ENCODE results near the gene GPR78.

The GPR78 gene

DNA sequence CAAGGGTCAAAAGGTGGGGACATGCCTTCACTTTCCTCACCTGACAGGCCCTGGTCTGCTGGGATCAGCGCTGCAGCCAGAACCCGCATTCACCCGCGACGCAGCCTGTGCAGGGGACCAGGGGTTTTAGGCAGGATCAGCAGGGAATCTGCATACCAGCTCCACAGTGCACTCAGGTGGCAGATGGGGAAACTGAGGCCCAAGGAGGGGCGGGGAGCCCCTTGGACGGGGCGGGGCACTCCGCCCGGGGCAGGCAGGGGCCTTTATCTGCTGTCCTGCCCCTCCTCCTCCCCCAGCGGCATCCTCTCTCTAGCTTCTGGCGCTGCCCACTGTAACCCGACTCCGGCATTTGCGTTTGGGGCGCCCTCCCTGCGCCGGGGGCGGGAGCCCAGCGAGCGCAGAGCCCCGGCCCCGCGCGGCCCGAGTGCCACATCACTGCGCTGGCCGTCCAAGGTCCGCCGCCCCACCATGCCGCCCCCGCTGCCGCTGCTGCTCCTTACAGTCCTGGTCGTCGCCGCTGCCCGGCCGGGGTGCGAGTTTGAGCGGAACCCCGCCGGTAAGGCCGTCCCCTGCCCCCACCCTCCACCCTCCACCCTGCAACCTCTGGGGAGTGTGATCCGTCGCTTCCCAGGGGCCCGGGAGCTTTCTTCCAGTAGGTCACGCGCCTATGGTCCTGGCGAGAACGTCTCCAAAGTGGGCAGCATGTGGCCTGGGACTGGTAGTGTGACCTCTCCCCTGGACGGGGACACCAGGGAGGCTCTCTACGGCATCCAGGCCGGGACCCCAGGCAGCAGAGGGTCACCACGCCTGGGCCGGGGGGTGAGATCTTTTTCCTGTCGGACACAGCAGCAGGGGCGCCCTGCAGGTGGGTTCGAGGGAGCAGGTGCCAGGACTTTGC, 12.4 kb downstream of the GPR78 start, which contains the start of gene CPZ:
TSS of gene CPZ (plus strand) at position 400 of the 898 bp plus-strand sequence. CDS start at position 469, 69 bp downstream.
- TF ChIP-seq GATA2 (IDR thresholded peaks at IDR 0.05; ENCODE audit: low read depth, low read length) = no peak

DNA sequence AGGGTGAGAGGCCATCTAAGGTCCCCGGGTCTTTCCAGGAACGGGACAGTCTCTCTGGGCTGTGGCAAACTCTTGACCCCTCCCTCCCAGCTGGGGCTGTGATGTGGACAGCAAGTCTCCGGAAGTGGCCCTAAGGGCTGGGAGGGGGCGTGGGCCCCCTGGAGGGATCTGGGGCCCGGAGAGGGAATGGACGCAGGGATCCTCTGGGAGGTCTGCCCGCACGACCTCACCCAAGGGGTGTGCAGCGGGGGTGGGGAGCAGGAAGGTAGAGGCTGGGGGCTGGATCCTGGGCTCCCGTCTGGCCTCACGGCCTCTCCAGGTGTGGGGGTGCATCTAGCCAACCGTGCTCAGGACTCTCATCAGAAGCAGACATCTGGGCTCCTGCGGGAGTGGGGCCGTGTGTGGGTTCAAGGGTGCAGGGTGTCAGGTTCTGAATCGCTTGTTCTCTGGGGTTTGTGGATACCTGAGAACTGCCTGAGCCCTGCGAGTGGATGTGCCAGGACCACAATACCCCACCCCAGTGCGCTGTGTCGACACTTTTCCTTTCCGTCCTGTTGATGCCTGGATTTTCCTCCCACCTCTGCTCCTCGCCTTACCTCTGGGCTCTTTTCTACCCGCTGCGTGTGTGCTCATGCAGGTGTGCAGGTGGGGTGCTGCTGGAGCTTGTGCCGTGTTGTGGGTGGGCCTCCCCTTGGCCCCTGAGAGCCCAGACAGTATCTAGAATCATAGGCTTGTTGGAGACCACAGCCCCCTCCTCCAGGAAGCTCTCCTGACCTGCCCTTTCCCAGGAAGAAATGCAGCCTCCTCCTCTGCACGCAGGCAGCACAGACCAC, 13.3 kb downstream of the GPR78 start:
- TF ChIP-seq GATA3 (IDR thresholded peaks at IDR 0.05; ENCODE audit: low read depth, low read length) (no peak), GATA2 (IDR thresholded peaks at IDR 0.05; ENCODE audit: low read depth, low read length) (no peak)

DNA sequence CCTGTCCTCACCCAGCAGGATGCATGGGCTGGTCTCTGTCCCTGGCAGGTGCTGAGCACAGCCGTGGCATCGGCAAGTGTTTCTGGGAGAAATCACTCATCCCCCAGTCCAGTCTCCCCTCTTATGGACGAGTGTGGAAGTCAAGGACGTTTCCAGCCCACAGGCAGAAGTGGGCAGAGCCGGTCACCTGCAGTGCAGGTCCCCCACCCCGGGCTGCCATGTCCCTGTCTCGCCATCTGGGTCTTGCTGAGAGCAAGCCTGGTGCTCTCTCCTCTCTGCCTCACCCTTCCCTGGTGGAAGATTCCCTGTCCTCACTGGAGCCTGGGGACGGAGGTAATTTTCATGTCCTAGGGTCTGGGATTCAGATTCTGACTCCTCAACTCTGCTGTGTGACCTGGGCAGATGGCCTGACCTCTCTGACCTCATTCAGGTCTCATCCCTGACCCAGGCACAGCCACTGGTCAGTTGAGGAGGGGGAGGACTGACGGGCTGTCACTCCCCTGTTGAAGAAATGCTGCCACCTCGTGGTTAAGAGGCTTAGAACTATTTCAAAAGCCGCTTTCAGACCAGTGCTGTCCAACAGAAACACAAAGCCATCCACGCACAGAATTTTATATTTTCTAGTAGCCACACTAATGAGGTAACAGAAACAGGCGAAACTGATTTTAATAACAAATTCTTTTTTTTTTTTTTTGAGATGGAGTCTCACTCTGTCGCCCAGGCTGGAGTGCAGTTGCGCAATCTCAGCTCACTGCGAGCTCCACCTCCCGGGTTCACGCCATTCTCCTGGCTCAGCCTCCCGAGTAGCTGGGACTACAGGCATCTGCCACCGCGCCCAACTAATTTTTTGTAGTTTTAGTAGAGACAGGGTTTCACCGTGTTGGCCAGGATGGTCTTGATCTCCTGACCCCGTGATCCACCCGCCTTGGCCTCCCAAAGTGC, 14.2 kb downstream of the GPR78 start:
- no peak for TF ChIP-seq GATA2 (IDR thresholded peaks at IDR 0.05; ENCODE audit: low read depth, low read length)
- no peak for TF ChIP-seq GATA3 (IDR thresholded peaks at IDR 0.05; ENCODE audit: low read depth, low read length)

DNA sequence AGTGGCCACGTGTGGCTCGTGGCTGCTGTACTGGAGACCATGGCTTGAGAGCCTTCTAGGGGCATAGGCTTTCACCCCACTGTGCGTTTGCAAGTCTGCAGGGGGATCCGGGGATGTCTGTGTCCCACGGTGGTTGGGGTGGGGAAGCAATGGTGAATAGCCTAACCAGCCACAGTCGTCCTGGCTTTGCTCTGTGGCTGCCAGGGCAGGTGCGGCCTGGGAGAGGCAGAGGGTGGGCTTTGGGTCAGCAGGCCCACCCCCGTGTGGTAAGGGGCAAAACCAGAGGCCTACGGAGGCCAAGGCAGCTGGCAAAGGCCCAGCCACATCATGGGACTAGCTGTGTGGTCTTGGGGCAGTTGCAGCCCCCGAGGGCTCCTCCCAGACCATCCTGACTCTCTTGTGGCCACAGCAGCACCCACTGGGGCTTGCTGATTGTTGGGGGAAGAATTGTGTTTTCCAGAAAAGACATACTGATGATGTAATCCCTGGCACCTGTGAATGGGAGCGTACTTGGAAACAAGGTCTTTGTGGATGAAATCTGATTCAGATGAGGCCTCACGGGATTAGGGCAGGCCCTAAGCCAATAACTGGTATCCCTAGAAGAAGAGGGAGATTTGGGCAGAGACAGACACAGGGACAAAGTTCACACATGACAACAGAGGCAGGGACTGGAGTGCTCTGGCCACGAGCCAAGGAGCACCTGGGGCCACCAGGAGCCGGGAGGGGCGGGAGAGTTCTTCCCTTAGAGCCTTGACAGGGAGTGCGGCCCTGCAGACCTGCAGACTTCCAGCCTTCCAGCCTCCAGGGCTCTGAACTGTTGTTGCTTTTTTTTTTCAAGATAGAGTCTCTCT, 15.3 kb downstream of the GPR78 start:
- TF ChIP-seq GATA3 (IDR thresholded peaks at IDR 0.05; ENCODE audit: low read depth, low read length) = no peak
- TF ChIP-seq GATA2 (IDR thresholded peaks at IDR 0.05; ENCODE audit: low read depth, low read length) = no peak

DNA sequence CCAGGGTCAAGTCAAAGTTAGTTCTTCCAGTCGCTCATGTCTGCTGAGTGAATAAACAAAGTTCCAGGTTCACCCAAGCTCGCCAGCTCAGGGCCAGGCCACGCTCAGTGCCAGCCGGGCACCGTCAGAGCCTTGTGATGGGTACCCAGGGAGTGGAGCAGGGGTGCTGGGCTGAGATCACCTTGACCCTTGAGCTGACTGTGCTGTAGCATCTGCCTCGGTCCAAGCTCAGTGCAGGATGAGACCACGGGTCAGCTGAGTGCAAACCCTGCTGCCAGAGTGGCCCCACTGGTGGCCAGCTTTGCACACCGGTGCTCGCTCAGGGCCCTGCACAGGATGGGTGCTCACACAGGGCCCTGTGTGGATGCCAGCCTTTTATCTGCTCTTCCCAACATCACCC, 16.7 kb downstream of the GPR78 start:
- TF ChIP-seq GATA2 (IDR thresholded peaks at IDR 0.05; ENCODE audit: low read depth, low read length) (no peak), GATA3 (IDR thresholded peaks at IDR 0.05; ENCODE audit: low read depth, low read length) (no peak)

DNA sequence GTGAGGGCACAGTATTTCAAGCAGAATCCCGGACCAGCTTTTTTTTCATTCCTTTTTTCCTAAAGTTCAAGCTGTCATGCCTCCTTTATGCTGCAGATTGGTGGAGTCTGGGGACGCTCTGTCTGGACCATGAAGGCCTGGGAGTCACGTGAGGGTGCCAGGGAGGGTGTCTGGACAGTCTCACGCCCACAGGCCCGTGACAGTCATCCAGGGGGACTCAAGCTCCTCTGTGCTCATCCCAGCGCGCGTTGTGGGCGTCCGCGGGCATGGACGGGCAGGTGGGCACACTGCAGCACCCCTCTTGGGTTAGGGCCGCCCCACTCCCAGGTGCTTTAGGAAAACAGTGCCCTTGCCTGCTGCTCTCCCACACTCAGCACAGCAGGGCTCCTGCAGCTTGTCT, 17.1 kb downstream of the GPR78 start:
- TF ChIP-seq GATA2 (IDR thresholded peaks at IDR 0.05; ENCODE audit: low read depth, low read length) = no peak
- no peak for TF ChIP-seq GATA3 (IDR thresholded peaks at IDR 0.05; ENCODE audit: low read depth, low read length)

DNA sequence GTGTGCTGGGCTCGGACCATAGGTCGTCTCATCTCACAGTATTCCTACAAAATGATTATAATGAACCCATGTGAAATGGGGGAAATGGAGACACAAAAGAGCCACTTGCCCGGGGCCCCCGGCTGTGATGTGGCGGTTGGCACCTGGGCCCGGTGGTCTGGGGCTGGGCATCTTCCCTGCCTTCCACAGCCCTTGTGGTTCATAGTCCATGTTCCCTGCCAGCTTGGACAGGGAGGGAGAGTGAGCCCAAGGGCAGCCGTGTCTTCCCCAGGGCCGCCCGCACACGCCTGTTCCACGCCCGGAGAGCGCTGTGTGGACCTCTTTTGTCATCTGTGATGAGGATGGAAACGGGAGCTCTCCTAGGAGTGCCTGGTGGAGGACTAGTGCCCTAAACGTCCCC, 17.6 kb downstream of the GPR78 start:
- no peak for TF ChIP-seq GATA3 (IDR thresholded peaks at IDR 0.05; ENCODE audit: low read depth, low read length)
- no peak for TF ChIP-seq GATA2 (IDR thresholded peaks at IDR 0.05; ENCODE audit: low read depth, low read length)

DNA sequence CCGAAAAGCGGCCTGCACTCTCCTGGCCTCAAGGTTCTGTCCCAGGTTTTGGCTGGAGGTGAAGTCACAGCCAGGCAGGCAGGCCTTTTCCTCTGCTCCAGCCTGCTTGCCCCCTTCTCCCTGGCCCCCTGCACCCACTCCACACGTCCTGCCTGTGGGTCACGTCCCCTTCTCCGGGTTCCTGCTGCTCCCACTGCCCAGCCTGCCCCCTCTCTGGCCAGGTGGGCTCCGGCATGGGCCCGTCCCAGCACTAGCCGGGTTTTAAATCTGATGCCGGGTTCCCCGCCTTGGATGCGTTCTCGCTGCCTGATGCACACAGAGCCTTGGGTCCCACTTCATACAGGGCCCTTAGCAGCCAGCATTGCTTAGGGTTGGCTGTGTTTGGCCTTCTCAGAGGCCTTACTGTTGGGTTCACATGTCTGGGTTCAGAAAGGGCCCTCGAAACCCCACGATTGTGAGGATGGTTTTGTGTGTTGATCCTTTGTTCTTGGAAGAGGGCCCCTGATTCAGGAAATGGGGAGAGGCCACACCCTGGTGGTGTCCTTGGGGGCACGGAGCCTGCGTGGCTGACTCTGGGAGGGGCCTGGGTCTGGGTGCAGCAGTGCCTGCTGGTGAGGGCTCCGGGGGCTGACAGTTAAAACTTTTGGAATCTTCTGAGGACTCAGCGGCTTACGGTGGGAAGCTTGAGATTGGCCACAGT, 18.3 kb downstream of the GPR78 start:
- TF ChIP-seq GATA3 (IDR thresholded peaks at IDR 0.05; ENCODE audit: low read depth, low read length) (no peak), GATA2 (IDR thresholded peaks at IDR 0.05; ENCODE audit: low read depth, low read length) (no peak)

DNA sequence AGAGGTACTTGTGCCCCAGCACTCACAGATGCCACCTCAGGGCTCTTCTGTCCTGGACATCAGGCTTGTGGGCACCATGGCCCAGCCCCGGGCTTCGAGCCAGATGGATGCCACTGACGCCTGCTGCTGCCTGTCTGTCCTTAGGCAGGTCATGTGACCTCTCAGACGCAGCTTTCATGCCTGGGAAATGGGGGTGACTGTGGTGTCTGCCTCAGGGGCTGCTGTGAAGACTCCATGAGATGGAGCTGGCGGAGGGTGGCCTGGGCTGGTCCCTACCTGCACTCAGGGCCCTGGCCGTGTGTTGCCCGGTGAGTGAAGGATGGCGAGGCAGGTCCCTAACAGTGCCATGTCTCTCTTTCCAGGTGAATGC, 18.9 kb downstream of the GPR78 start:
- TF ChIP-seq GATA3 (IDR thresholded peaks at IDR 0.05; ENCODE audit: low read depth, low read length) = no peak
- TF ChIP-seq GATA2 (IDR thresholded peaks at IDR 0.05; ENCODE audit: low read depth, low read length) = no peak

DNA sequence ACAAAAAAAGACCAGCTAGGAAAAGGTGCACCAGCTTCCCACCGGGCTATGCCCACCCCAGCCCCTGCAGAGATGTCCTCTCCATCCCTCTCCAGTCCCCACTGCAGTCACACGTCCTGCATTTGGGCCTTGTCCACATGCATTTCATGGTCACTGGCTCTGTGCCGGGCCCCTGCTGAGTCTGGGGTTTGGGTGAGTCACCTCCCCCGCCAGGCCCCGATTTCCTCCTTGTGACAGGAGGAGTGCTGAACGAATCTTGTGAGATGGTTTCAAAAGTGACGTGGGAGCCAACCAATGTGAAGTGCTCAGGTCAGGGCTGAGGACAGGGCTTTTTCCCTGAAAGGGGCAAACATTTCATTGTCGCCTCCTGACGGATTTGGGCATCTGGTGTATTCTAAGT, 19.5 kb downstream of the GPR78 start:
- TF ChIP-seq GATA2 (IDR thresholded peaks at IDR 0.05; ENCODE audit: low read depth, low read length) (no peak), GATA3 (IDR thresholded peaks at IDR 0.05; ENCODE audit: low read depth, low read length) (no peak)

DNA sequence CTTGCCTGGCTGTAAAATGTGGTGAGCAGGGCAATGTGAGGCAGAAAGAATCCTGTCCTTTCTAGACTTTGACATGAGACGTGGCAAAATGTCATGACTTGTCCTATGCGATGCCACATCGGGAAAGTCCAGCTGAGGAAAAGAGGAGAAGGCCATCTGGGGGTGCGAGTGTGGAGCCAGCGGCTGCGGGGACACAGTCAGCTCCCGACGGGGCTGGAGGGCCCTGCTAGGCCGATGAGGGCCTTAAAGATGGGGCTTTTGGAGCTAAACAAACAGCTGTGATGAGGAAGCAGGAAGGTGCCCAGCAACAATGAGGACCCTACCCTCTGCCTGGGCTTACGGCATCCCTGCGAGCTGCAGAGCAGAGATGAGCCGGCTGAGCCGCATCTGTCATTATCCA, 20.1 kb downstream of the GPR78 start:
- no peak for TF ChIP-seq GATA2 (IDR thresholded peaks at IDR 0.05; ENCODE audit: low read depth, low read length)
- no peak for TF ChIP-seq GATA3 (IDR thresholded peaks at IDR 0.05; ENCODE audit: low read depth, low read length)

DNA sequence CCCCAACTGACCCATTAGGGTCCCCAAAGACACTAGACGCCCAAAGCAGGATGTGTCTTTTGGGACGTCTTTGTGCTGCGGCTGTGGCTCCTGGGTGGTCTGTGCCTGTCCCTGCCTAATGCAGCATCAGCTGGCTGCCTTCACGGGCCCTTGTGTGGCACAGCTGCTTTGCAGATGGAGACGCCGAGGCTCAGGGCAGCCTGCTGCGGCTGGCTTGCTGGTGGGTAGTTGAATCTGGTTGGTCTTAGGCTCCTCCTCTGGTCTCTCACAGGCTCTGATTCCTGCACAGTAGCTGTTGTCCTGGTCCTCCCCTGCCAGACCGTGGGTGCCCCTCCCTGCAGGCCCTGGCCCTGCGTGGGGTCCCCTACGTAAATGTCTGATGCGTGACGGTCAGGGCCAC, 20.5 kb downstream of the GPR78 start:
- TF ChIP-seq GATA2 (IDR thresholded peaks at IDR 0.05; ENCODE audit: low read depth, low read length) = no peak
- TF ChIP-seq GATA3 (IDR thresholded peaks at IDR 0.05; ENCODE audit: low read depth, low read length) = no peak
